Renal cortical epithelial cell (primary cell): ENCODE measurements around the gene FOXF1. TPM values are rescaled to one million over a fixed set of nuclear protein-coding genes. Genes with fewer than 3 reads are reported as not detected.
A peak's percentile ranks its signal among the peaks of the same experiment; 100 is the strongest.

Experiments used
- DNase-seq: peaks from one replicate; pipeline ENCODE4 v3.0.0-alpha.2; 2011; ENCODE audit warnings: low read depth
- total RNA-seq: library from RNA; depleted of rRNA; stranded (reverse); fragments of >200 nt; gene quantifications from 2 replicates; pipeline ENCODE4 v1.2.3, GENCODE V29; 2014

Gene FOXF1
- total RNA-seq, 1 donor from 2014 or later: not detected

GRCh38 chr16:86517652-86518258 is 7.4 kb downstream of the FOXF1 start:
- DNase-seq: peak; percentile 8

GRCh38 chr16:86519007-86519648 is 8.8 kb downstream of the FOXF1 start:
- no peak for DNase-seq

GRCh38 chr16:86519649-86520316 is 9.5 kb downstream of the FOXF1 start:
- peak; percentile 25 for DNase-seq

- DNase-seq: no peak
These were observed 10.2 kb downstream of the FOXF1 start for GRCh38 chr16:86520317-86521210.

- no peak for DNase-seq
These were observed 11.2 kb downstream of the FOXF1 start for GRCh38 chr16:86521236-86522197.

- no peak for DNase-seq
These were observed 12.3 kb downstream of the FOXF1 start for GRCh38 chr16:86522634-86523033.

- DNase-seq: no peak
These were observed 12.9 kb downstream of the FOXF1 start for GRCh38 chr16:86523166-86523740.

GRCh38 chr16:86524029-86524428 is 13.7 kb downstream of the FOXF1 start:
- DNase-seq: no peak

- no peak for DNase-seq
These were observed 15.4 kb downstream of the FOXF1 start for GRCh38 chr16:86525696-86526095.

- no peak for DNase-seq
These were observed 17.0 kb downstream of the FOXF1 start for GRCh38 chr16:86527366-86527765.

- DNase-seq: no peak
These were observed 18.0 kb downstream of the FOXF1 start for GRCh38 chr16:86528061-86528929.

- no peak for DNase-seq
These were observed 18.8 kb downstream of the FOXF1 start for GRCh38 chr16:86529160-86529559.

GRCh38 chr16:86530251-86531190 is 20.2 kb downstream of the FOXF1 start:
- no peak for DNase-seq

- DNase-seq: no peak
These were observed 20.8 kb downstream of the FOXF1 start for GRCh38 chr16:86531191-86531545.

- DNase-seq: no peak
These were observed 21.6 kb downstream of the FOXF1 start for GRCh38 chr16:86531641-86532525.

GRCh38 chr16:86532526-86532815 is 22.1 kb downstream of the FOXF1 start:
- no peak for DNase-seq

GRCh38 chr16:86533076-86533475 is 22.7 kb downstream of the FOXF1 start:
- DNase-seq: no peak
